Measurements from ENCODE around the gene HMG20B. TPM values are rescaled to one million over a fixed set of nuclear protein-coding genes. Genes with fewer than 3 reads are reported as not detected.
A peak's percentile ranks its signal among the peaks of the same experiment; 100 is the strongest.
"Not testable (repeated sequence)": the region's sequence is repeated elsewhere in the genome, so short reads cannot be mapped to it uniquely, and the experiment has no call there.

Gene HMG20B
- total RNA-seq, 6 donors from 2014 or later, result 79.5 to 183 (median 85.9) TPM

DNA sequence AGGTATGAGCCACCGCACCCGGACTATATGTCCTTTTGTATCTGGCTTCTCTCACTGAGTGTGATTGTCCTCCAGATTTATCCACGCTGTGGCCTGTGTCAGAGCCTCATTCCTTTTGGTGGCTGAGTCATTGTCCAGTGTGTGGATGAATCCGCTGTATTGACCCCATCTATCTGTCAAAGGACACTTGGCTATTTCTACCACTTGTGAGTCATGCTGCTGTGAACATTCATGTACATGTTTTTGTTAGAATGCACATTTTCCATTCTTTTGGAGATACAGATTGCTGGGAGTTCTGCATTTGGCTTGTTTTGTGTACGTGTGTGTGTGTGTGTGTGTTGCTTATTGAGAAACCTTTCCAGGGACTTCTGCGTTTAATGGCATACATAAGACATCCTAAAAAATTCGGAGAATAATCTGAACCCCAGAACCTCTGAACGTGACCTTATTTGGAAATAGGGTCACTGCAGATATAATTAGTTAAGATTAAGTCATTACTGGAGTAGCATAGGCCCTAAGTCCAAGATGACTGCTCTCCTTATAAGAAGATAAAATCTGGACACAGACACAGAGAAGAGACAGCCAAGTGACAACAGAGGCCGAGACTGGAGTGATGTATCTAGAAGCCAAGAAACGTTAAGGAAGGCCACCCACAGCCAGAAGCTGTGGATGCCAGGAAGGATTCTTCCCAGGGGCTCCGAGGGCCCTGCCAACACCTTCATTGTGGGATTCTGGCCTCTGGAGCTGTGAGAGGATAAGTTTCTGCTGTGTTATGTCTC, 7.6 kb downstream of the HMG20B start:
- TF ChIP-seq, protein P1, sequence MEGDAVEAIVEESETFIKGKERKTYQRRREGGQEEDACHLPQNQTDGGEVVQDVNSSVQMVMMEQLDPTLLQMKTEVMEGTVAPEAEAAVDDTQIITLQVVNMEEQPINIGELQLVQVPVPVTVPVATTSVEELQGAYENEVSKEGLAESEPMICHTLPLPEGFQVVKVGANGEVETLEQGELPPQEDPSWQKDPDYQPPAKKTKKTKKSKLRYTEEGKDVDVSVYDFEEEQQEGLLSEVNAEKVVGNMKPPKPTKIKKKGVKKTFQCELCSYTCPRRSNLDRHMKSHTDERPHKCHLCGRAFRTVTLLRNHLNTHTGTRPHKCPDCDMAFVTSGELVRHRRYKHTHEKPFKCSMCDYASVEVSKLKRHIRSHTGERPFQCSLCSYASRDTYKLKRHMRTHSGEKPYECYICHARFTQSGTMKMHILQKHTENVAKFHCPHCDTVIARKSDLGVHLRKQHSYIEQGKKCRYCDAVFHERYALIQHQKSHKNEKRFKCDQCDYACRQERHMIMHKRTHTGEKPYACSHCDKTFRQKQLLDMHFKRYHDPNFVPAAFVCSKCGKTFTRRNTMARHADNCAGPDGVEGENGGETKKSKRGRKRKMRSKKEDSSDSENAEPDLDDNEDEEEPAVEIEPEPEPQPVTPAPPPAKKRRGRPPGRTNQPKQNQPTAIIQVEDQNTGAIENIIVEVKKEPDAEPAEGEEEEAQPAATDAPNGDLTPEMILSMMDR (IDR thresholded peaks at IDR 0.05), result no peak
- no peak for TF ChIP-seq EP300 (IDR thresholded peaks at IDR 0.05)
- no peak for TF ChIP-seq POLR2AphosphoS5 (IDR thresholded peaks at IDR 0.05)
- no peak for TF ChIP-seq POLR2A (IDR thresholded peaks at IDR 0.05)
- Histone ChIP-seq H3K27ac (peak overlapping the region in 3 of 4 donors; percentile 21 to 33 (median 27)), H3K4me3 (no peak overlapping the region), H3K4me1 (peaks cover 6 to 15% (median 14%) of the 10 kb centered on the region in 4 donors), H3K27me3 (peaks cover 0 to 4% (median 1%) of the 10 kb centered on the region in 4 donors), H3K36me3 (peaks cover 0 to 7% (median 0%) of the 10 kb centered on the region in 4 donors), H3K9me3 (no peaks in the 10 kb centered on the region)
- DNase-seq (no peak), ATAC-seq (ENCODE audit: low FRiP score in 2 of 2) (peak in 1 of 2 donors; percentile 22)
- WGBS, 2 donors, result 58 to 66% methylated on average over 11 of the region's 11 CpGs

DNA sequence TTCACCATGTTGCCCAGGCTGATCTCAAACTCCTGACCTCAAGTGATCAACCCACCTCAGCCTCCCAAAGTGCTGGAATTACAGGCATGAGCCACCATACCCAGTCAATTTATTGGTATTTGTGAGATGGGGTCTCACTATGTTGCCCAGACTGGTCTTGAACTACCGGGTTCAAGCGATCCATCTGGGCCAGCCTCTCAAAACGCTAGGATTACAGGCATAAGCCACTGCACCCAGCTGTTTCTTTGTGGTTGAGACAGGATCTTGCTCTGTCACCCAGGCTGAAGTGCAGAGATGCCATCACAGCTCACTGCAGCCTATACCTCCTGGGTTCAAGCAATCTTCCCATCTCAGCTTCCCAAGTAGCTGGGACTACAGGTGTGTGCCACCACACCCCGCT, 9.0 kb downstream of the HMG20B start:
- not testable (repeated sequence) for H3K4me3 ChIP-seq; H3K27ac ChIP-seq; H3K9me3 ChIP-seq; DNase-seq; H3K36me3 ChIP-seq; ATAC-seq (ENCODE audit: low FRiP score in 2 of 2)
- Histone ChIP-seq H3K4me1 (peaks cover 8 to 21% (median 10%) of the 10 kb centered on the region in 4 donors), H3K27me3 (peaks cover 0 to 17% (median 8%) of the 10 kb centered on the region in 4 donors)
- 75 to 85% methylated on average over 3 to 4 of the region's 4 CpGs for WGBS, 2 donors

GRCh38 chr19:3584036-3584802, 11.5 kb downstream of the HMG20B start:
- ATAC-seq (ENCODE audit: low FRiP score in 2 of 2); H3K36me3 ChIP-seq; H3K4me3 ChIP-seq; H3K27ac ChIP-seq; H3K9me3 ChIP-seq; DNase-seq: not testable (repeated sequence)
- H3K27me3 ChIP-seq, result peaks cover 0 to 17% (median 8%) of the 10 kb centered on the region in 4 donors
- WGBS, 2 donors, result 85 to 91% methylated on average over 15 of the region's 15 CpGs
- H3K4me1 ChIP-seq, result peaks cover 8 to 22% (median 10%) of the 10 kb centered on the region in 4 donors

DNA sequence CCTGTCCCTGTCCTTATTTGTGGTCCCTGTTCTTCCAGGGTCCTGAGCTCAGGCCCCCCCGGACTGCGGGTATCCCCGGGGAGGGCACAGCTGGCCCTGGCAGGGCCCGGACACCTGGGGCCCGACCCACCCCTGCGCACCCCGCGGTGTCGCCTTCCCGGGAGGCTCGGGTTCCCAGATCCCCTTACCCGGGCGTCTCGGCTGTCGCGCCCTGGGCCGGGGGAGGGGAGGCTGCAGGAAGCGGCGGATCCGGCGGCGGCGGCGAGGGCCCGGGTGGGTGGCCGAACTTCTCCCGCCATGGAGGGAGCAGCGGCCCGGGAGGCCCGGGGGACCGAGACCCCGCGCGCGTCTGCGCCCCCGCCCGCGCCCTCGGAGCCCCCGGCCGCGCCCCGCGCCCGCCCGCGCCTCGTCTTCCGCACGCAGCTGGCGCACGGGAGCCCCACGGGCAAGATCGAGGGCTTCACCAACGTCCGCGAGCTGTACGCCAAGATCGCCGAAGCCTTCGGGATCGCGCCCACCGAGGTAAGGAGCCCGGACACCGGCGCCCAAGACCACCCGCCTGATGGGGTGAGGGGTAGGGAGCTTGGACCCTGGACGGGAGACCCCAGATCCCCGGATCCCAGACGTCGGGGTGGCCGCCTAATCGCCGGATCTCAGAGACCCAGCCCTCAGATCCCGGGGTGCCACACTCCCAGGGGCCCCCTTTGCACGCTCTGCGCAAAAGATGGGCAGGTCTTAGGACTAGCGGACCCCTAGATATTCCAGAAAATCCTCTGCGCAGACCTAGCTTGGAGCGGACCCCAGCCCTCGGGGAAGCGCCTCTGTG, 12.8 kb downstream of the HMG20B start, which contains the start of gene GIPC3:
Gene GIPC3, plus strand, starts transcription at position 178 of the 826 bp plus-strand sequence. Its CDS starts 120 bp downstream, at position 298.
- Histone ChIP-seq H3K4me1 (peaks cover 8 to 22% (median 10%) of the 10 kb centered on the region in 4 donors), H3K4me3 (peak within 1 kb of the TSS; percentile 8 to 55 (median 40)), H3K27ac (peak within 1 kb of the TSS in 3 of 4 donors; percentile 5 to 70 (median 44)), H3K27me3 (peaks cover 0 to 17% (median 8%) of the 10 kb centered on the region in 4 donors), H3K36me3 (peaks cover 0 to 8% (median 0%) of the 10 kb centered on the region in 4 donors), H3K9me3 (no peaks in the 10 kb centered on the region)
- ATAC-seq (ENCODE audit: low FRiP score in 2 of 2), result no peak
- WGBS, 2 donors, result 2 to 11% methylated on average over 17 to 21 of the region's 84 CpGs
- peak in 1 of 2 donors; percentile 86 for DNase-seq
- TF ChIP-seq POLR2A (IDR thresholded peaks at IDR 0.05), result no peak
- no peak for TF ChIP-seq EP300 (IDR thresholded peaks at IDR 0.05)
- TF ChIP-seq POLR2AphosphoS5 (IDR thresholded peaks at IDR 0.05), result no peak
- TF ChIP-seq, protein P1 (IDR thresholded peaks at IDR 0.05), result no peak

DNA sequence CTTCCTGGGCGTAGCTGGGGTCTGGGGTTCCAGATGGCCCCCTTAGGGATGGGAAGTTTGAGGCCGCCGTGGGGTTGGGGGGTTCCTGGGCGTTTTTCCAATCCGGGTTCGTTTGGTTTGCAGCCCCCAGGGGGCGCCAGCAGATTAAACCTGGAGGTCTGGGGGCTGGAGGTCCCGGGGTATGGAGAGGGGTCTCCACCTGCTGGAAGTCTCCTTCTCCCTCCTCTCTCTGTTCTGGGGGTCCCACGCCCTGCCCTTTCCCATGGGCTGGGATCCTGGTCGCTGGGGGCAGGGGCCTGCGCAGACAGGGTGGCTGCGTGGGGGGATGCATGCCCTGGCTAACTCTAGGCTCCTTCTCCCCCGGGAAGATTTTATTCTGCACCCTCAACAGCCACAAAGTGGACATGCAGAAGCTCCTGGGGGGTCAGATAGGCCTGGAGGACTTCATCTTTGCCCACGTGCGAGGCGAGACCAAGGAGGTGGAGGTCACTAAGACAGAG, 13.4 kb downstream of the HMG20B start:
- Histone ChIP-seq H3K27me3 (peaks cover 0 to 17% (median 8%) of the 10 kb centered on the region in 4 donors), H3K27ac (peak overlapping the region in 3 of 4 donors; percentile 5 to 70 (median 44)), H3K36me3 (peaks cover 0 to 8% (median 0%) of the 10 kb centered on the region in 4 donors), H3K4me1 (peaks cover 8 to 22% (median 10%) of the 10 kb centered on the region in 4 donors), H3K9me3 (no peaks in the 10 kb centered on the region), H3K4me3 (peak overlapping the region; percentile 8 to 55 (median 40))
- no peak for TF ChIP-seq POLR2AphosphoS5 (IDR thresholded peaks at IDR 0.05)
- TF ChIP-seq, protein P1 (IDR thresholded peaks at IDR 0.05), result peak in 5 of 6 experiments; percentile 25 to 52 (median 47)
- no peak for TF ChIP-seq POLR2A (IDR thresholded peaks at IDR 0.05)
- TF ChIP-seq EP300 (IDR thresholded peaks at IDR 0.05), result no peak
- 29 to 47% methylated on average over 6 to 16 of the region's 16 CpGs for WGBS, 2 donors
- DNase-seq (no peak), ATAC-seq (ENCODE audit: low FRiP score in 2 of 2) (no peak)
